ENCODE data around the gene CLEC1A.

Gene CLEC1A

DNA sequence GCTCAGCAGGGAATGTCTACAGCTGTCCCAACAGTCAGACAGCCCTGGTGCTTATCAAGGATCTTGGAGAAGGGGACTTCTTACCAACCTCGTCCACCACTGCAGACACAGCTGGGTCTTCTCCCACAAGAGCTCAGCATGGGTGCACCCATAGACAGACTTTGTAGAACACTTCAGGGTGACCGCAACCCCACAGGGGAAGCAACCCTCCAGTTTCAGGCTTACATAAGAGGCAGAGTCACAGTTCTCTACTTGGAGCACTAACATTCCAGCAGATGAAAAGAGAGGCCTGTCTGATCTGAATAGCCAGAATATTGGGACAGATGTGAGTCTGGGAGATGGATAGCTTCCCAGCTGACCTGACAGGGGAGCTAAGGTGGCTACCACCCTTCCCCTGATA, 3.5 kb upstream of the CLEC1A start:
- no peaks in the 10 kb centered on the region; the same call in 1 of the 2 replicates for H3K27me3 ChIP-seq (ENCODE audit: low read depth, low read length)
- no peak overlapping the region for H3K27ac ChIP-seq (ENCODE audit: low read length)
- TF ChIP-seq, protein P1, sequence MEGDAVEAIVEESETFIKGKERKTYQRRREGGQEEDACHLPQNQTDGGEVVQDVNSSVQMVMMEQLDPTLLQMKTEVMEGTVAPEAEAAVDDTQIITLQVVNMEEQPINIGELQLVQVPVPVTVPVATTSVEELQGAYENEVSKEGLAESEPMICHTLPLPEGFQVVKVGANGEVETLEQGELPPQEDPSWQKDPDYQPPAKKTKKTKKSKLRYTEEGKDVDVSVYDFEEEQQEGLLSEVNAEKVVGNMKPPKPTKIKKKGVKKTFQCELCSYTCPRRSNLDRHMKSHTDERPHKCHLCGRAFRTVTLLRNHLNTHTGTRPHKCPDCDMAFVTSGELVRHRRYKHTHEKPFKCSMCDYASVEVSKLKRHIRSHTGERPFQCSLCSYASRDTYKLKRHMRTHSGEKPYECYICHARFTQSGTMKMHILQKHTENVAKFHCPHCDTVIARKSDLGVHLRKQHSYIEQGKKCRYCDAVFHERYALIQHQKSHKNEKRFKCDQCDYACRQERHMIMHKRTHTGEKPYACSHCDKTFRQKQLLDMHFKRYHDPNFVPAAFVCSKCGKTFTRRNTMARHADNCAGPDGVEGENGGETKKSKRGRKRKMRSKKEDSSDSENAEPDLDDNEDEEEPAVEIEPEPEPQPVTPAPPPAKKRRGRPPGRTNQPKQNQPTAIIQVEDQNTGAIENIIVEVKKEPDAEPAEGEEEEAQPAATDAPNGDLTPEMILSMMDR (IDR thresholded peaks at IDR 0.05; ENCODE audit: low read depth, low read length): no peak
- no peak for TF ChIP-seq EZH2phosphoT487 (IDR thresholded peaks at IDR 0.05; ENCODE audit: low read depth)
- H3K4me1 ChIP-seq (ENCODE audit: low read length): peaks cover 14% of the 10 kb centered on the region
- H3K4me2 ChIP-seq (ENCODE audit: low read length): no peak overlapping the region
- H3K9me3 ChIP-seq (ENCODE audit: insufficient read depth, low read length): no peaks in the 10 kb centered on the region; the same call in 1 of the 2 replicates
- no peak overlapping the region for H3K9ac ChIP-seq (ENCODE audit: low read length)
- H3K36me3 ChIP-seq (replicated peaks; ENCODE audit: low read depth, low read length): no peaks in the 10 kb centered on the region
- H3K79me2 ChIP-seq (ENCODE audit: low read length): no peaks in the 10 kb centered on the region
- H3K4me3 ChIP-seq (ENCODE audit: low read length): no peak overlapping the region
- no peak overlapping the region for H2AFZ ChIP-seq (ENCODE audit: low read depth, low read length)
- H4K20me1 ChIP-seq (ENCODE audit: insufficient read depth, low read length): no peaks in the 10 kb centered on the region

DNA sequence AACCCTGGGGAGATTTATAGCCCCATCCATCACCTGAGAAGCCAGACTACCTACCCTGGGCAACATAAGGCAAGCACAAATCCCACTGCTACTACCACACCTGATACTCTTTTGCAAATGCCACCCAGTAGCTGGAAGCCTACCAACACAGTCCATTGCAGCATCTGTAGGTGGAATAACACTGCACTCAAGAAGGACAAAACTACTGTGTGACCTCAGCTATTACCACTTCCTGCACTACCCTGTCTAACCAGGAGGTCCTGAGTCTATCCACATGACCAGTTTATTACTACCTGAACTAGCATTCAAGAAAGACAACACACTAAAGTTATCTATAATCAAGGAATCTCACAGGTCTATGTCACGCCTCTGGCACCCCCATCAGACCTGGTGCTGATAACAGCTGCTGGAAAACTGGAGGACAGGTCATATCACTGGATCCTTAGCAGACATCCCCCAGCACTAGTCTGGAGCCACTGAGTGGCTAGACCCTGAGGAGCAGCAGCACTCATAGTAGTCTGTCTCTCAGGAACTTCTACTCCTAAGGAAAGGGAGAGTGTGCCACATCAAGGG, 2.9 kb upstream of the CLEC1A start:
- no peaks in the 10 kb centered on the region for H4K20me1 ChIP-seq (ENCODE audit: insufficient read depth, low read length)
- H3K27me3 ChIP-seq (ENCODE audit: low read depth, low read length): no peaks in the 10 kb centered on the region; the same call in 1 of the 2 replicates
- no peak overlapping the region for H3K27ac ChIP-seq (ENCODE audit: low read length)
- no peaks in the 10 kb centered on the region for H3K36me3 ChIP-seq (replicated peaks; ENCODE audit: low read depth, low read length)
- no peaks in the 10 kb centered on the region; the same call in 1 of the 2 replicates for H3K9me3 ChIP-seq (ENCODE audit: insufficient read depth, low read length)
- no peaks in the 10 kb centered on the region for H3K79me2 ChIP-seq (ENCODE audit: low read length)
- H3K4me1 ChIP-seq (ENCODE audit: low read length): peaks cover 15% of the 10 kb centered on the region
- no peak overlapping the region for H2AFZ ChIP-seq (ENCODE audit: low read depth, low read length)
- TF ChIP-seq EZH2phosphoT487 (IDR thresholded peaks at IDR 0.05; ENCODE audit: low read depth): no peak
- TF ChIP-seq, protein P1 (IDR thresholded peaks at IDR 0.05; ENCODE audit: low read depth, low read length): no peak
- H3K4me2 ChIP-seq (ENCODE audit: low read length): no peak overlapping the region
- H3K9ac ChIP-seq (ENCODE audit: low read length): no peak overlapping the region
- H3K4me3 ChIP-seq (ENCODE audit: low read length): no peak overlapping the region

DNA sequence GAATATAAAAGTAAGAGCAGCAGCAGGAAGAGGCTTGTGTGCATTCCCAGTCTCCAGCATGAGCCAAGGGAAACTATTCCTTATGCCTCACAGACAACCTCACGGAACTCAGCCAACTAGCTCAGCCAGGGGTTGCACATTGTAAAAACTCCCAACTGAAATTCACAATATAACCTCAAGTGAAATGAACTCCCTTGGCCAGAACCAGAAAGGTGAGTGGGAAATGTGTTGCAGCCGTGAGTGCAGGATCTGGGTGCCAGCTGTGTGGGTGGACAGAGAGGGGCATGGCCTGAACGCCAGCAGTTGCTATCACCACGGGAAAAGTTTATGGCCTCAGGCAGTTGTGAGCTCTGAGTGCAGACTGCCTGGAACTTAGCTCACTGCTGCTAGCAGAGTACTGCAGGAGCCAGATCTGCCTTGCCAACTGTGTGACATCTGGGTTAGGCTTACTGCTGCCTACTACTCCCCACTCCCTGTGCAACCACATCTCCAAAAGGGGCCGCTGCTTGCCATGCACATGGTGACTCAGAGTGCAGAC, 2.3 kb upstream of the CLEC1A start:
- TF ChIP-seq, protein P1 (IDR thresholded peaks at IDR 0.05; ENCODE audit: low read depth, low read length): no peak
- TF ChIP-seq EZH2phosphoT487 (IDR thresholded peaks at IDR 0.05; ENCODE audit: low read depth): no peak
- no peak overlapping the region for H3K4me2 ChIP-seq (ENCODE audit: low read length)
- no peaks in the 10 kb centered on the region; the same call in 1 of the 2 replicates for H3K9me3 ChIP-seq (ENCODE audit: insufficient read depth, low read length)
- no peak overlapping the region for H3K4me3 ChIP-seq (ENCODE audit: low read length)
- no peaks in the 10 kb centered on the region for H3K79me2 ChIP-seq (ENCODE audit: low read length)
- H3K9ac ChIP-seq (ENCODE audit: low read length): no peak overlapping the region
- H3K27ac ChIP-seq (ENCODE audit: low read length): no peak overlapping the region
- no peaks in the 10 kb centered on the region for H4K20me1 ChIP-seq (ENCODE audit: insufficient read depth, low read length)
- H2AFZ ChIP-seq (ENCODE audit: low read depth, low read length): no peak overlapping the region
- peaks cover 15% of the 10 kb centered on the region for H3K4me1 ChIP-seq (ENCODE audit: low read length)
- H3K36me3 ChIP-seq (replicated peaks; ENCODE audit: low read depth, low read length): no peaks in the 10 kb centered on the region
- no peaks in the 10 kb centered on the region; the same call in 1 of the 2 replicates for H3K27me3 ChIP-seq (ENCODE audit: low read depth, low read length)

DNA sequence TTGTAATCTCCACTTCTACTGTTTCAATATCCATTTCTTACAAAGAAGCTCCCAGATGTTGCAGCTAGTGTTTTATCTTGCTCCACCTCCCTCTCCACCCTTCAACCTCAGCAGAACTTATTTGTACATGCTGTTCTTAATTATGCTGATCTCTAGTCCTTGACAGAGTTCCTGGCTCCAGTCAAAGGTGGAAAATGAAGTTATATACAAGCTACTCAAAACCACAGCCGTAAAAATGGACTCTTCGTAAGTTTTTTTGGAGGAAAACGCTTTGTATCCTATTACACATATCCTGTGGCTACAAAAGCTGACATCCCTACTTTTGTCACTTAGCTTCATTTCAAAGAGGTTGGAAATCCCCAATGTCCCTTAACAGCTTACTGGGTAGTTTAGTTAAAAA, 1.3 kb downstream of the CLEC1A start:
- Histone ChIP-seq H3K27ac (ENCODE audit: low read length) (no peak overlapping the region), H3K9ac (ENCODE audit: low read length) (no peak overlapping the region), H3K27me3 (ENCODE audit: low read depth, low read length) (no peaks in the 10 kb centered on the region), H3K9me3 (ENCODE audit: insufficient read depth, low read length) (no peaks in the 10 kb centered on the region), H3K36me3 (replicated peaks; ENCODE audit: low read depth, low read length) (no peaks in the 10 kb centered on the region), H2AFZ (ENCODE audit: low read depth, low read length) (no peak overlapping the region), H3K4me2 (ENCODE audit: low read length) (no peak overlapping the region), H3K4me3 (ENCODE audit: low read length) (no peak overlapping the region), H4K20me1 (ENCODE audit: insufficient read depth, low read length) (no peaks in the 10 kb centered on the region), H3K79me2 (ENCODE audit: low read length) (no peaks in the 10 kb centered on the region), H3K4me1 (ENCODE audit: low read length) (peaks cover 47% of the 10 kb centered on the region)
- no peak for TF ChIP-seq EZH2phosphoT487 (IDR thresholded peaks at IDR 0.05; ENCODE audit: low read depth)
- TF ChIP-seq, protein P1 (IDR thresholded peaks at IDR 0.05; ENCODE audit: low read depth, low read length): no peak
